HEK293 (cell line): Measurements from ENCODE around the gene ARHGEF26.

ENCODE experiments used
- CTCF ChIA-PET: fragments of 350-600 bp; formaldehyde crosslinking; extraction: SDS; loops from one replicate; lab custom pipeline; 2021; ENCODE audit warnings: antibody characterized with exemption; lab: Yijun Ruan, JAX
- POLR2A ChIA-PET: fragments of 300-600 bp; formaldehyde crosslinking; extraction: SDS; loops from one replicate; lab custom pipeline; 2020; ENCODE audit warnings: antibody characterized with exemption, inconsistent platforms; lab: Yijun Ruan, JAX
- H3K27ac ChIP-seq: fragments of 200-500 bp; sonication (Bioruptor generic); 2 replicates; pipeline ENCODE4 v1.5.1; 2014; ENCODE audit warnings: low read depth, low read length, control low read depth, inconsistent platforms; ENCODE audit errors: extremely low read depth
- H3K36me3 ChIP-seq, 2 experiments: fragments of 200-500 bp in 1 of 2; sonication (Bioruptor generic) in 1 of 2; 1 replicate in 1 of 2; 2 replicates in 1 of 2; pipeline ENCODE4 v1.5.1; 2014 to 2017; ENCODE audit warnings: inconsistent platforms in 2 of 2, low read length in 2 of 2; ENCODE audit not compliant: control insufficient read depth in 2 of 2, insufficient read depth in 1 of 2
- H3K4me1 ChIP-seq: fragments of 200-500 bp; sonication (Bioruptor generic); 2 replicates; pipeline ENCODE4 v1.5.1; 2014; ENCODE audit warnings: mild to moderate bottlenecking, low read length, inconsistent platforms; ENCODE audit not compliant: control insufficient read depth, insufficient read depth
- H3K4me3 ChIP-seq: 2 replicates; pipeline ENCODE4 v1.5.1; 2011; ENCODE audit warnings: low read depth, mild to moderate bottlenecking, control low read depth, low read length, moderate library complexity
- H3K9me3 ChIP-seq: fragments of 200-500 bp; sonication (Bioruptor generic); 2 replicates; pipeline ENCODE4 v1.5.1; 2014; ENCODE audit warnings: low read depth, low read length, inconsistent platforms; ENCODE audit not compliant: control insufficient read depth, insufficient read depth
- BCL11A ChIP-seq: fragments of 450-650 bp; formaldehyde crosslinking; IDR thresholded peaks from 2 replicates; pipeline ENCODE4 v1.5.1; 2016; ENCODE audit warnings: low read depth, missing biosample characterization, missing genetic modification characterization
- ZNF148 ChIP-seq: fragments of 450-650 bp; formaldehyde crosslinking; IDR thresholded peaks from 2 replicates; pipeline ENCODE4 v1.5.0; 2017; ENCODE audit warnings: missing biosample characterization, missing genetic modification characterization, borderline replicate concordance
- ZNF19 ChIP-seq: fragments of 450-650 bp; formaldehyde crosslinking; IDR thresholded peaks from 2 replicates; pipeline ENCODE4; 2016; ENCODE audit warnings: missing biosample characterization, missing genetic modification characterization, low read depth
- ZNF561 ChIP-seq: fragments of 450-650 bp; IDR thresholded peaks from 2 replicates; pipeline ENCODE4 v1.5.1; 2018; ENCODE audit warnings: missing biosample characterization, missing genetic modification characterization, borderline replicate concordance
- ZNF571 ChIP-seq: fragments of 450-650 bp; formaldehyde crosslinking; IDR thresholded peaks from 2 replicates; pipeline ENCODE4 v1.5.0; 2017; ENCODE audit warnings: missing biosample characterization, missing genetic modification characterization
- ZNF645 ChIP-seq: fragments of 450-650 bp; formaldehyde crosslinking; IDR thresholded peaks from 2 replicates; pipeline ENCODE4; 2016; ENCODE audit warnings: missing biosample characterization, missing genetic modification characterization
- ZNF654 ChIP-seq: fragments of 450-650 bp; formaldehyde crosslinking; IDR thresholded peaks from 2 replicates; pipeline ENCODE4 v1.5.1; 2016; ENCODE audit warnings: low read depth, missing biosample characterization, missing genetic modification characterization
- ZNF658 ChIP-seq: fragments of 450-650 bp; formaldehyde crosslinking; IDR thresholded peaks from 2 replicates; pipeline ENCODE4; 2016; ENCODE audit warnings: missing biosample characterization, missing genetic modification characterization
- ZNF660 ChIP-seq: fragments of 450-650 bp; IDR thresholded peaks from 2 replicates; pipeline ENCODE4 v1.5.1; 2018; ENCODE audit warnings: missing biosample characterization, mild to moderate bottlenecking, missing genetic modification characterization
- TF ChIP-seq, protein P1 (sequence below): fragments of 450-650 bp; formaldehyde crosslinking; IDR thresholded peaks from 2 replicates; pipeline ENCODE4 v1.5.1; 2016; ENCODE audit warnings: missing biosample characterization, missing genetic modification characterization
- TF ChIP-seq, protein P2 (sequence below): fragments of 450-650 bp; formaldehyde crosslinking; conservative IDR thresholded peaks from 2 replicates; pipeline ENCODE4 v1.5.1; 2016; ENCODE audit warnings: low read depth, missing biosample characterization, missing genetic modification characterization
- TF ChIP-seq, protein P3 (sequence below): fragments of 450-650 bp; formaldehyde crosslinking; IDR thresholded peaks from 2 replicates; pipeline ENCODE4 v1.5.1; 2016; ENCODE audit warnings: missing biosample characterization, missing genetic modification characterization, borderline replicate concordance

The ARHGEF26 gene

GRCh38 chr3:154081305-154081704 is 39.9 kb upstream of the ARHGEF26 start:
- POLR2A ChIA-PET = no interaction called here
- no peak overlapping the region for H3K4me3 ChIP-seq
- TF ChIP-seq ZNF658 (no peak), ZNF660 (tag by site-specific recombination) (no peak), ZNF19 (tag by site-specific recombination) (no peak), ZNF148 (tag by site-specific recombination) (no peak)
- TF ChIP-seq, protein P1, sequence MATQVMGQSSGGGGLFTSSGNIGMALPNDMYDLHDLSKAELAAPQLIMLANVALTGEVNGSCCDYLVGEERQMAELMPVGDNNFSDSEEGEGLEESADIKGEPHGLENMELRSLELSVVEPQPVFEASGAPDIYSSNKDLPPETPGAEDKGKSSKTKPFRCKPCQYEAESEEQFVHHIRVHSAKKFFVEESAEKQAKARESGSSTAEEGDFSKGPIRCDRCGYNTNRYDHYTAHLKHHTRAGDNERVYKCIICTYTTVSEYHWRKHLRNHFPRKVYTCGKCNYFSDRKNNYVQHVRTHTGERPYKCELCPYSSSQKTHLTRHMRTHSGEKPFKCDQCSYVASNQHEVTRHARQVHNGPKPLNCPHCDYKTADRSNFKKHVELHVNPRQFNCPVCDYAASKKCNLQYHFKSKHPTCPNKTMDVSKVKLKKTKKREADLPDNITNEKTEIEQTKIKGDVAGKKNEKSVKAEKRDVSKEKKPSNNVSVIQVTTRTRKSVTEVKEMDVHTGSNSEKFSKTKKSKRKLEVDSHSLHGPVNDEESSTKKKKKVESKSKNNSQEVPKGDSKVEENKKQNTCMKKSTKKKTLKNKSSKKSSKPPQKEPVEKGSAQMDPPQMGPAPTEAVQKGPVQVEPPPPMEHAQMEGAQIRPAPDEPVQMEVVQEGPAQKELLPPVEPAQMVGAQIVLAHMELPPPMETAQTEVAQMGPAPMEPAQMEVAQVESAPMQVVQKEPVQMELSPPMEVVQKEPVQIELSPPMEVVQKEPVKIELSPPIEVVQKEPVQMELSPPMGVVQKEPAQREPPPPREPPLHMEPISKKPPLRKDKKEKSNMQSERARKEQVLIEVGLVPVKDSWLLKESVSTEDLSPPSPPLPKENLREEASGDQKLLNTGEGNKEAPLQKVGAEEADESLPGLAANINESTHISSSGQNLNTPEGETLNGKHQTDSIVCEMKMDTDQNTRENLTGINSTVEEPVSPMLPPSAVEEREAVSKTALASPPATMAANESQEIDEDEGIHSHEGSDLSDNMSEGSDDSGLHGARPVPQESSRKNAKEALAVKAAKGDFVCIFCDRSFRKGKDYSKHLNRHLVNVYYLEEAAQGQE = no peak
- no peaks in the 10 kb centered on the region for H3K4me1 ChIP-seq
- CTCF ChIA-PET = no interaction called here
- no peak overlapping the region for H3K27ac ChIP-seq
- no peaks in the 10 kb centered on the region for H3K36me3 ChIP-seq
- H3K9me3 ChIP-seq = no peaks in the 10 kb centered on the region

- H3K4me3 ChIP-seq = no peak overlapping the region
- no peaks in the 10 kb centered on the region for H3K36me3 ChIP-seq
- ChIA-PET CTCF (no interaction called here), POLR2A (no interaction called here)
- no peaks in the 10 kb centered on the region for H3K9me3 ChIP-seq
- no peak overlapping the region for H3K27ac ChIP-seq
- H3K4me1 ChIP-seq = no peaks in the 10 kb centered on the region
- TF ChIP-seq ZNF561 (tag by site-specific recombination) = no peak
- no peak for TF ChIP-seq BCL11A (tag by site-specific recombination)
- no peak for TF ChIP-seq ZNF571 (tag by site-specific recombination)
- TF ChIP-seq, protein P2, sequence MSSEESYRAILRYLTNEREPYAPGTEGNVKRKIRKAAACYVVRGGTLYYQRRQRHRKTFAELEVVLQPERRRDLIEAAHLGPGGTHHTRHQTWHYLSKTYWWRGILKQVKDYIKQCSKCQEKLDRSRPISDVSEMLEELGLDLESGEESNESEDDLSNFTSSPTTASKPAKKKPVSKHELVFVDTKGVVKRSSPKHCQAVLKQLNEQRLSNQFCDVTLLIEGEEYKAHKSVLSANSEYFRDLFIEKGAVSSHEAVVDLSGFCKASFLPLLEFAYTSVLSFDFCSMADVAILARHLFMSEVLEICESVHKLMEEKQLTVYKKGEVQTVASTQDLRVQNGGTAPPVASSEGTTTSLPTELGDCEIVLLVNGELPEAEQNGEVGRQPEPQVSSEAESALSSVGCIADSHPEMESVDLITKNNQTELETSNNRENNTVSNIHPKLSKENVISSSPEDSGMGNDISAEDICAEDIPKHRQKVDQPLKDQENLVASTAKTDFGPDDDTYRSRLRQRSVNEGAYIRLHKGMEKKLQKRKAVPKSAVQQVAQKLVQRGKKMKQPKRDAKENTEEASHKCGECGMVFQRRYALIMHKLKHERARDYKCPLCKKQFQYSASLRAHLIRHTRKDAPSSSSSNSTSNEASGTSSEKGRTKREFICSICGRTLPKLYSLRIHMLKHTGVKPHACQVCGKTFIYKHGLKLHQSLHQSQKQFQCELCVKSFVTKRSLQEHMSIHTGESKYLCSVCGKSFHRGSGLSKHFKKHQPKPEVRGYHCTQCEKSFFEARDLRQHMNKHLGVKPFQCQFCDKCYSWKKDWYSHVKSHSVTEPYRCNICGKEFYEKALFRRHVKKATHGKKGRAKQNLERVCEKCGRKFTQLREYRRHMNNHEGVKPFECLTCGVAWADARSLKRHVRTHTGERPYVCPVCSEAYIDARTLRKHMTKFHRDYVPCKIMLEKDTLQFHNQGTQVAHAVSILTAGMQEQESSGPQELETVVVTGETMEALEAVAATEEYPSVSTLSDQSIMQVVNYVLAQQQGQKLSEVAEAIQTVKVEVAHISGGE (tag by site-specific recombination) = no peak
- TF ChIP-seq, protein P3, sequence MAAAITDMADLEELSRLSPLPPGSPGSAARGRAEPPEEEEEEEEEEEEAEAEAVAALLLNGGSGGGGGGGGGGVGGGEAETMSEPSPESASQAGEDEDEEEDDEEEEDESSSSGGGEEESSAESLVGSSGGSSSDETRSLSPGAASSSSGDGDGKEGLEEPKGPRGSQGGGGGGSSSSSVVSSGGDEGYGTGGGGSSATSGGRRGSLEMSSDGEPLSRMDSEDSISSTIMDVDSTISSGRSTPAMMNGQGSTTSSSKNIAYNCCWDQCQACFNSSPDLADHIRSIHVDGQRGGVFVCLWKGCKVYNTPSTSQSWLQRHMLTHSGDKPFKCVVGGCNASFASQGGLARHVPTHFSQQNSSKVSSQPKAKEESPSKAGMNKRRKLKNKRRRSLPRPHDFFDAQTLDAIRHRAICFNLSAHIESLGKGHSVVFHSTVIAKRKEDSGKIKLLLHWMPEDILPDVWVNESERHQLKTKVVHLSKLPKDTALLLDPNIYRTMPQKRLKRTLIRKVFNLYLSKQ (tag by site-specific recombination) = no peak
- no peak for TF ChIP-seq ZNF645 (tag by site-specific recombination)
- TF ChIP-seq ZNF654 = no peak
- TF ChIP-seq, all 188 proteins: peak for 0
Measured at GRCh38 chr3:154085071-154085470, 36.1 kb upstream of the ARHGEF26 start.
